IPS DF 6.9 (cell line): ENCODE results near the gene BID.

Experiments
- DNase-seq: peaks from one replicate; pipeline ENCODE4 v3.0.0-alpha.2; 2013; ENCODE audit warnings: low read depth, low spot score
- H3K27ac ChIP-seq: one replicate; pipeline ENCODE4 v1.5.1; 2013; ENCODE audit warnings: low read length, control low read depth
- H3K27me3 ChIP-seq: 2 replicates; pipeline ENCODE4 v1.6.1; 2013; ENCODE audit warnings: mild to moderate bottlenecking, low read length; ENCODE audit not compliant: control insufficient read depth, insufficient read depth
- H3K36me3 ChIP-seq: 2 replicates; pipeline ENCODE4 v1.6.1; 2013; ENCODE audit warnings: low read length; ENCODE audit not compliant: control insufficient read depth, insufficient read depth
- H3K4me1 ChIP-seq: 2 replicates; pipeline ENCODE4 v1.6.1; 2013; ENCODE audit warnings: low read length; ENCODE audit not compliant: control insufficient read depth, insufficient read depth
- H3K4me3 ChIP-seq: 2 replicates; pipeline ENCODE4 v1.5.1; 2013; ENCODE audit warnings: mild to moderate bottlenecking, low read length
- H3K9me3 ChIP-seq: 2 replicates; pipeline ENCODE4 v1.6.1; 2013; ENCODE audit warnings: low read length, inconsistent platforms; ENCODE audit not compliant: control insufficient read depth, insufficient read depth
- WGBS: extraction: QIAGEN DNeasy Blood & Tissue Kit; methylation state at CpG from one replicate; pipeline ENCODE4 v1.1.7; 2013; ENCODE audit warnings: mixed read lengths, missing lambda C conversion rate; ENCODE audit not compliant: insufficient read length, insufficient coverage; 5-methylcytosine and 5-hydroxymethylcytosine counted together

BID gene

GRCh38 chr22:17777005-17777716 is 2.9 kb upstream of the BID start:
- no CpG with 5 or more reads among the region's 27 CpGs for WGBS
- DNase-seq: no peak
- H3K9me3 ChIP-seq: no peaks in the 10 kb centered on the region
- no peaks in the 10 kb centered on the region for H3K27me3 ChIP-seq
- no peaks in the 10 kb centered on the region for H3K36me3 ChIP-seq
- H3K4me3 ChIP-seq: no peak overlapping the region
- no peak overlapping the region for H3K27ac ChIP-seq
- H3K4me1 ChIP-seq: peaks cover 3% of the 10 kb centered on the region; the same call in 1 of the 2 replicates

- Histone ChIP-seq H3K27me3 (no peaks in the 10 kb centered on the region), H3K27ac (no peak overlapping the region), H3K4me1 (peaks cover 3% of the 10 kb centered on the region; the same call in 1 of the 2 replicates), H3K9me3 (no peaks in the 10 kb centered on the region), H3K4me3 (no peak overlapping the region), H3K36me3 (no peaks in the 10 kb centered on the region)
- no peak for DNase-seq
- no CpG with 5 or more reads among the region's 10 CpGs for whole genome bisulfite sequencing
Observed at GRCh38 chr22:17775781-17776465, 1.7 kb upstream of the BID start.

- Histone ChIP-seq H3K27ac (no peak overlapping the region), H3K4me3 (no peak overlapping the region), H3K27me3 (no peaks in the 10 kb centered on the region), H3K36me3 (no peaks in the 10 kb centered on the region), H3K4me1 (peaks cover 3% of the 10 kb centered on the region; the same call in 1 of the 2 replicates), H3K9me3 (no peaks in the 10 kb centered on the region)
- no peak for DNase-seq
- no CpG with 5 or more reads among the region's 27 CpGs for WGBS
Observed at GRCh38 chr22:17774926-17775685, 837 bp upstream of the BID start.

- H3K27ac ChIP-seq: no peak overlapping the region
- H3K9me3 ChIP-seq: no peaks in the 10 kb centered on the region
- peak overlapping the region; percentile 66 for H3K4me3 ChIP-seq
- no peaks in the 10 kb centered on the region for H3K27me3 ChIP-seq
- no peaks in the 10 kb centered on the region for H3K36me3 ChIP-seq
- WGBS: no CpG with 5 or more reads among the region's 47 CpGs
- H3K4me1 ChIP-seq: peaks cover 3% of the 10 kb centered on the region; the same call in 1 of the 2 replicates
- no peak for DNase-seq
Observed at GRCh38 chr22:17773606-17774205, 563 bp downstream of the BID start.

GRCh38 chr22:17772958-17773605 is 1.2 kb downstream of the BID start:
- Histone ChIP-seq H3K27ac (no peak overlapping the region), H3K4me3 (peak overlapping the region; percentile 66; the same call in 1 of the 2 replicates), H3K4me1 (peaks cover 3% of the 10 kb centered on the region; the same call in 1 of the 2 replicates), H3K27me3 (no peaks in the 10 kb centered on the region), H3K36me3 (no peaks in the 10 kb centered on the region), H3K9me3 (no peaks in the 10 kb centered on the region)
- WGBS: no CpG with 5 or more reads among the region's 18 CpGs
- DNase-seq: no peak

GRCh38 chr22:17772249-17772957 is 1.9 kb downstream of the BID start:
- Histone ChIP-seq H3K36me3 (no peaks in the 10 kb centered on the region), H3K9me3 (no peaks in the 10 kb centered on the region), H3K4me3 (no peak overlapping the region), H3K4me1 (peaks cover 3% of the 10 kb centered on the region; the same call in 1 of the 2 replicates), H3K27ac (no peak overlapping the region), H3K27me3 (no peaks in the 10 kb centered on the region)
- no peak for DNase-seq
- WGBS: no CpG with 5 or more reads among the region's 21 CpGs

GRCh38 chr22:17770180-17771077 is 3.8 kb downstream of the BID start:
- no peaks in the 10 kb centered on the region for H3K27me3 ChIP-seq
- no peaks in the 10 kb centered on the region for H3K9me3 ChIP-seq
- H3K4me3 ChIP-seq: no peak overlapping the region
- peaks cover 3% of the 10 kb centered on the region; the same call in 1 of the 2 replicates for H3K4me1 ChIP-seq
- no peak overlapping the region for H3K27ac ChIP-seq
- no peaks in the 10 kb centered on the region for H3K36me3 ChIP-seq
- WGBS: no CpG with 5 or more reads among the region's 19 CpGs
- DNase-seq: no peak

- Histone ChIP-seq H3K4me1 (peaks cover 3% of the 10 kb centered on the region; the same call in 1 of the 2 replicates), H3K4me3 (no peak overlapping the region), H3K27ac (no peak overlapping the region), H3K36me3 (no peaks in the 10 kb centered on the region), H3K27me3 (no peaks in the 10 kb centered on the region), H3K9me3 (no peaks in the 10 kb centered on the region)
- no peak for DNase-seq
- no CpG with 5 or more reads among the region's 9 CpGs for WGBS
Observed at GRCh38 chr22:17769716-17770082, 4.6 kb downstream of the BID start.
